Heart left ventricle (tissue), 13 donors: ENCODE results near the gene CFAP43.

Experiments
- POLR2A ChIP-seq, 2 donors: fragments of 450-650 bp; IDR thresholded peaks; one replicate each; pipeline ENCODE4 v1.6.1; 2017; ENCODE audit warnings: antibody characterized with exemption in 2 of 2, mild to moderate bottlenecking in 2 of 2, moderate library complexity in 2 of 2
- TF ChIP-seq, protein P1 (sequence below), 12 donors: fragments of 200-600 bp; sonication (generic) in 4 of 12; IDR thresholded peaks; one replicate each; pipeline versions ENCODE4 v1.5.0 to v1.8.0; 2018 to 2022; ENCODE audit warnings: antibody characterized with exemption in 12 of 12, mild to moderate bottlenecking in 5 of 12
- donor health status: ischemic (EF 13 %, LVEDD 7.1; RV severe dilation, severe dysfunction).
- donor health status: DM: no; HTN: yes; CAD: no.
- donor health status: DM: no; HTN: no; CAD: no.
- donor health status: ischemic (EF 25% LVEDD 6.9; RV normal size, moderate dysfunction).
- donor health status: ischemic (EF 25% LVEDD 5.7; RV mildly dilated, moderate dysfunction).
- donor health status: ischemic (EF 35%, LVEDD 5.7; RV mildly dilated, moderate dysfunction).
- donor health status: nonischemic (EF 11% LVEDD 7.7; RV severe dilation, severe dysfunction).
- donor health status: DM: yes; HTN: yes; CAD: no.
- donor health status: PGD.
- donor health status: ischemic (EF 29% LVEDD 5.4; RV normal size, mild dysfunction).
- donor health status: nonischemic (EF 23%, LVEDD 6.1; RV moderate dilation, normal function).

- TF ChIP-seq POLR2A (IDR thresholded peaks at IDR 0.05) = no peak
- TF ChIP-seq, protein P1, sequence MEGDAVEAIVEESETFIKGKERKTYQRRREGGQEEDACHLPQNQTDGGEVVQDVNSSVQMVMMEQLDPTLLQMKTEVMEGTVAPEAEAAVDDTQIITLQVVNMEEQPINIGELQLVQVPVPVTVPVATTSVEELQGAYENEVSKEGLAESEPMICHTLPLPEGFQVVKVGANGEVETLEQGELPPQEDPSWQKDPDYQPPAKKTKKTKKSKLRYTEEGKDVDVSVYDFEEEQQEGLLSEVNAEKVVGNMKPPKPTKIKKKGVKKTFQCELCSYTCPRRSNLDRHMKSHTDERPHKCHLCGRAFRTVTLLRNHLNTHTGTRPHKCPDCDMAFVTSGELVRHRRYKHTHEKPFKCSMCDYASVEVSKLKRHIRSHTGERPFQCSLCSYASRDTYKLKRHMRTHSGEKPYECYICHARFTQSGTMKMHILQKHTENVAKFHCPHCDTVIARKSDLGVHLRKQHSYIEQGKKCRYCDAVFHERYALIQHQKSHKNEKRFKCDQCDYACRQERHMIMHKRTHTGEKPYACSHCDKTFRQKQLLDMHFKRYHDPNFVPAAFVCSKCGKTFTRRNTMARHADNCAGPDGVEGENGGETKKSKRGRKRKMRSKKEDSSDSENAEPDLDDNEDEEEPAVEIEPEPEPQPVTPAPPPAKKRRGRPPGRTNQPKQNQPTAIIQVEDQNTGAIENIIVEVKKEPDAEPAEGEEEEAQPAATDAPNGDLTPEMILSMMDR (IDR thresholded peaks at IDR 0.05) = no peak
These were observed 38.4 kb downstream of the CFAP43 start for GRCh38 chr10:104193787-104194186.
